ENCODE measurements around the gene IGSF9B.

Gene IGSF9B

GRCh38 chr11:133924661-133925060 lies 32.1 kb downstream of the IGSF9B start:
- Histone ChIP-seq H3K27ac (ENCODE audit: low read depth, low read length) (no peak overlapping the region), H3K9me2 (replicated peaks; ENCODE audit: insufficient read depth, low read length) (no peaks in the 10 kb centered on the region), H3K36me3 (ENCODE audit: low read length) (no peaks in the 10 kb centered on the region), H3K9ac (ENCODE audit: low read length) (no peak overlapping the region), H3K4me3 (ENCODE audit: insufficient read depth, low read length, poor library complexity, severe bottlenecking) (no peak overlapping the region), H3K9me3 (ENCODE audit: insufficient read depth, low read length) (no peaks in the 10 kb centered on the region), H3K4me2 (ENCODE audit: low read depth, low read length, poor library complexity, severe bottlenecking) (no peak overlapping the region), H3F3A (ENCODE audit: insufficient read depth) (no peaks in the 10 kb centered on the region), H3K27me3 (ENCODE audit: low read length) (no peaks in the 10 kb centered on the region), H2AFZ (ENCODE audit: low read depth, low read length, severe bottlenecking) (no peak overlapping the region), H4K20me1 (ENCODE audit: low read depth, low read length) (no peaks in the 10 kb centered on the region), H3K79me2 (ENCODE audit: insufficient read depth, low read length) (no peaks in the 10 kb centered on the region)
- TF ChIP-seq CTCF (IDR thresholded peaks at IDR 0.05; ENCODE audit: insufficient read depth, low read length, poor library complexity, severe bottlenecking) (no peak), EZH2phosphoT487 (conservative IDR thresholded peaks at IDR 0.05; ENCODE audit: low read length) (no peak)

GRCh38 chr11:133922078-133922870 lies 34.5 kb downstream of the IGSF9B start:
- H3K36me3 ChIP-seq (ENCODE audit: low read length), result no peaks in the 10 kb centered on the region
- no peaks in the 10 kb centered on the region for H3K9me2 ChIP-seq (replicated peaks; ENCODE audit: insufficient read depth, low read length)
- no peaks in the 10 kb centered on the region for H4K20me1 ChIP-seq (ENCODE audit: low read depth, low read length)
- no peak overlapping the region for H3K9ac ChIP-seq (ENCODE audit: low read length)
- no peaks in the 10 kb centered on the region for H3K27me3 ChIP-seq (ENCODE audit: low read length)
- no peaks in the 10 kb centered on the region for H3K79me2 ChIP-seq (ENCODE audit: insufficient read depth, low read length)
- H3K4me2 ChIP-seq (ENCODE audit: low read depth, low read length, poor library complexity, severe bottlenecking), result no peak overlapping the region
- TF ChIP-seq CTCF (IDR thresholded peaks at IDR 0.05; ENCODE audit: insufficient read depth, low read length, poor library complexity, severe bottlenecking) (no peak), EZH2phosphoT487 (conservative IDR thresholded peaks at IDR 0.05; ENCODE audit: low read length) (no peak)
- no peak overlapping the region for H3K4me3 ChIP-seq (ENCODE audit: insufficient read depth, low read length, poor library complexity, severe bottlenecking)
- H3K9me3 ChIP-seq (ENCODE audit: insufficient read depth, low read length), result no peaks in the 10 kb centered on the region
- H2AFZ ChIP-seq (ENCODE audit: low read depth, low read length, severe bottlenecking), result no peak overlapping the region
- H3K27ac ChIP-seq (ENCODE audit: low read depth, low read length), result no peak overlapping the region
- H3F3A ChIP-seq (ENCODE audit: insufficient read depth), result no peaks in the 10 kb centered on the region

- H3F3A ChIP-seq (ENCODE audit: insufficient read depth), result no peaks in the 10 kb centered on the region
- no peaks in the 10 kb centered on the region for H3K79me2 ChIP-seq (ENCODE audit: insufficient read depth, low read length)
- H3K27me3 ChIP-seq (ENCODE audit: low read length), result no peaks in the 10 kb centered on the region
- no peaks in the 10 kb centered on the region for H3K9me2 ChIP-seq (replicated peaks; ENCODE audit: insufficient read depth, low read length)
- no peak overlapping the region for H3K4me2 ChIP-seq (ENCODE audit: low read depth, low read length, poor library complexity, severe bottlenecking)
- no peaks in the 10 kb centered on the region for H3K36me3 ChIP-seq (ENCODE audit: low read length)
- H3K9me3 ChIP-seq (ENCODE audit: insufficient read depth, low read length), result no peaks in the 10 kb centered on the region
- H4K20me1 ChIP-seq (ENCODE audit: low read depth, low read length), result no peaks in the 10 kb centered on the region
- H3K4me3 ChIP-seq (ENCODE audit: insufficient read depth, low read length, poor library complexity, severe bottlenecking), result no peak overlapping the region
- TF ChIP-seq EZH2phosphoT487 (conservative IDR thresholded peaks at IDR 0.05; ENCODE audit: low read length) (no peak), CTCF (IDR thresholded peaks at IDR 0.05; ENCODE audit: insufficient read depth, low read length, poor library complexity, severe bottlenecking) (no peak)
- H3K9ac ChIP-seq (ENCODE audit: low read length), result no peak overlapping the region
- H3K27ac ChIP-seq (ENCODE audit: low read depth, low read length), result no peak overlapping the region
- H2AFZ ChIP-seq (ENCODE audit: low read depth, low read length, severe bottlenecking), result no peak overlapping the region
Observed at GRCh38 chr11:133921513-133921912, 35.3 kb downstream of the IGSF9B start.
